K562 (cell line): ENCODE data around the gene METAP1D. TPM values are rescaled to one million over a fixed set of nuclear protein-coding genes. Genes with fewer than 3 reads are reported as not detected.

Source experiments
- ATAC-seq: fragments of 200-7000 bp; cut with Tn5 transposase; 3 replicates; pipeline ENCODE4 v1.9.1; 2020; ENCODE audit warnings: moderate library complexity
- BruUV-seq: library from RNA; stranded (reverse); fragments of 400-500 nt; replicated peaks from 2 replicates; lab custom pipeline; 2021; lab: Mats Ljungman, UMichigan
- CTCF ChIA-PET: fragments of 300-600 bp; formaldehyde crosslinking; extraction: SDS; loops from one replicate; lab custom pipeline; 2021; ENCODE audit warnings: low intra/inter-chr PET ratio; lab: Yijun Ruan, JAX
- POLR2A ChIA-PET: fragments of 300-600, 350-650 bp; sonication (Branson Sonifier 250); formaldehyde crosslinking; extraction: SDS; loops from one replicate; lab custom pipeline; 2021; ENCODE audit warnings: antibody characterized with exemption, inconsistent platforms; lab: Yijun Ruan, JAX
- DNase-seq, 4 experiments: peaks; one replicate each; pipeline versions ENCODE4 v3.0.0 to v3.0.0-alpha.2; 2011 to 2018; ENCODE audit warnings: low spot score in 3 of 4, mixed read lengths in 3 of 4; ENCODE audit errors: extremely low read depth in 1 of 4
- FAIRE-seq: peaks from 2 replicates; lab custom pipeline; 2011; peaks lifted over from hg19 to GRCh38; lab: Jason Lieb, UNC
- H2AFZ ChIP-seq: 2 replicates; pipeline ENCODE4 v1.6.0; 2011; ENCODE audit warnings: low read depth, low read length, control low read depth, inconsistent platforms
- H3K27ac ChIP-seq: fragments of 200-600 bp; 3 replicates; pipeline ENCODE4 v1.8.0; 2011; ENCODE audit warnings: low read depth, mild to moderate bottlenecking, control low read depth, inconsistent platforms, low read length, moderate library complexity, mixed read lengths; ENCODE audit errors: extremely low read depth
- H3K27me3 ChIP-seq, 2 experiments: fragments of 300-600 bp in 1 of 2; 2 replicates in 1 of 2; 3 replicates in 1 of 2; pipeline versions ENCODE4 v1.6.0 to v1.8.0; 2011; ENCODE audit warnings: inconsistent platforms in 2 of 2, low read length in 2 of 2, mild to moderate bottlenecking in 1 of 2, mixed read lengths in 1 of 2, moderate library complexity in 1 of 2; ENCODE audit not compliant: control insufficient read depth in 2 of 2, insufficient read depth in 2 of 2
- H3K36me3 ChIP-seq: fragments of 300-600 bp; 3 replicates; pipeline ENCODE4 v1.8.0; 2011; ENCODE audit warnings: mild to moderate bottlenecking, low read length, inconsistent platforms; ENCODE audit not compliant: control insufficient read depth, insufficient read depth
- H3K4me1 ChIP-seq, 2 experiments: fragments of 200-600 bp in 1 of 2; replicated peaks in 1 of 2; 2 replicates in 1 of 2; 3 replicates in 1 of 2; pipeline versions ENCODE4 v1.5.1 to v1.8.0; 2011; ENCODE audit warnings: inconsistent platforms in 2 of 2, low read length in 2 of 2, mild to moderate bottlenecking in 1 of 2, mixed read lengths in 1 of 2, moderate library complexity in 1 of 2; ENCODE audit not compliant: control insufficient read depth in 2 of 2, insufficient read depth in 2 of 2
- H3K4me2 ChIP-seq: 2 replicates; pipeline ENCODE4 v1.6.1; 2011; ENCODE audit warnings: low read length, control low read depth, inconsistent platforms, mixed read lengths; ENCODE audit not compliant: insufficient read depth
- H3K4me3 ChIP-seq: fragments of 200-600 bp; sonication (generic), shearing (Covaris generic); 2 replicates; pipeline ENCODE4 v1.5.1; 2016; ENCODE audit warnings: control low read depth, inconsistent platforms
- H3K79me2 ChIP-seq: fragments of 200-600 bp; 3 replicates; pipeline ENCODE4 v1.8.0; 2011; ENCODE audit warnings: low read length, inconsistent platforms; ENCODE audit not compliant: control insufficient read depth, insufficient read depth
- H3K9ac ChIP-seq, 2 experiments: 2 replicates each; pipeline versions ENCODE4 v1.6.0 to v1.6.1; 2011; ENCODE audit warnings: low read depth in 2 of 2, low read length in 2 of 2, control low read depth in 1 of 2, inconsistent platforms in 1 of 2, mild to moderate bottlenecking in 1 of 2, mixed read lengths in 1 of 2; ENCODE audit not compliant: insufficient read depth in 1 of 2
- H3K9me1 ChIP-seq: one replicate; pipeline ENCODE4 v1.6.0; 2011; ENCODE audit warnings: inconsistent platforms, mild to moderate bottlenecking, low read length, moderate library complexity; ENCODE audit not compliant: control insufficient read depth, insufficient read depth
- H3K9me3 ChIP-seq: replicated peaks from 2 replicates; pipeline ENCODE4 v1.5.1; 2011; ENCODE audit warnings: low read depth, low read length, inconsistent platforms; ENCODE audit not compliant: control insufficient read depth, insufficient read depth
- H4K20me1 ChIP-seq: replicated peaks from 2 replicates; pipeline ENCODE4 v1.6.1; 2011; ENCODE audit warnings: low read length, inconsistent platforms, mixed read lengths; ENCODE audit not compliant: control insufficient read depth, insufficient read depth
- ARID4B ChIP-seq: sonication (generic); formaldehyde crosslinking; IDR thresholded peaks from 2 replicates; pipeline ENCODE4 v1.8.0; 2022; ENCODE audit warnings: mild to moderate bottlenecking, missing genetic modification reagents
- FOXJ3 ChIP-seq: sonication (generic); formaldehyde crosslinking; IDR thresholded peaks from 2 replicates; pipeline ENCODE4 v1.4.0; 2020; ENCODE audit warnings: mild to moderate bottlenecking, missing genetic modification reagents
- GABPB2 ChIP-seq: fragments of 250-450 bp; sonication (Bioruptor Pico); conservative IDR thresholded peaks from 2 replicates; pipeline ENCODE4 v1.5.1; 2021; ENCODE audit warnings: mild to moderate bottlenecking
- HCFC1 ChIP-seq: IDR thresholded peaks from 2 replicates; pipeline ENCODE4 v1.6.1; 2012; ENCODE audit warnings: low read depth, low read length, improper control_type of control experiment
- MIER1 ChIP-seq: fragments of 450-650 bp; IDR thresholded peaks from 2 replicates; pipeline ENCODE4 v1.6.1; 2016; ENCODE audit warnings: antibody characterized with exemption, mild to moderate bottlenecking, low read depth
- MNT ChIP-seq, 2 experiments: fragments of 450-650 bp; conservative IDR thresholded peaks; 2 replicates each; pipeline ENCODE4 v1.6.1; 2017; ENCODE audit warnings: mild to moderate bottlenecking in 2 of 2, moderate library complexity in 2 of 2
- NRF1 ChIP-seq, 2 experiments: fragments of 450-650 bp; IDR thresholded peaks in 1 of 2; conservative IDR thresholded peaks in 1 of 2; 2 replicates each; pipeline ENCODE4 v1.6.1; 2014; ENCODE audit warnings: mild to moderate bottlenecking in 2 of 2
- PHF8 ChIP-seq: fragments of 200-600 bp; sonication (generic); IDR thresholded peaks from 2 replicates; pipeline ENCODE4 v1.6.1; 2012; ENCODE audit warnings: mixed run types, mild to moderate bottlenecking, inconsistent platforms, low read length, moderate library complexity, borderline replicate concordance
- WGBS: fragments of 100-300 bp; shearing (Covaris generic); methylation state at CpG from one replicate; pipeline ENCODE4 v1.1.6; 2016; ENCODE audit warnings: low coverage, mixed read lengths; ENCODE audit not compliant: insufficient coverage; ENCODE audit errors: missing lambda C conversion rate; 5-methylcytosine and 5-hydroxymethylcytosine counted together
- in situ Hi-C: fragments of 300-500 bp; cut with MboI; formaldehyde crosslinking; loops from 4 replicates; pipeline ENCODE4 v1.15.0; 2018; ENCODE audit warnings: inconsistent platforms, mixed read lengths
- intact Hi-C: fragments of 100-400 bp; cut with micrococcal nuclease; formaldehyde crosslinking; loops from 2 replicates; pipeline ENCODE4 v1.14.2; 2022
- polyA plus RNA-seq, 8 experiments: library from polyadenylated mRNA; depleted of rRNA in 4 of 8; stranded (reverse) in 5 of 8; unstranded in 3 of 8; fragments of >200 nt; fragmentation: Nextera tagmentation in 2 of 8; fragmentation: Illumina TruSeq in 1 of 8; extraction: Ambion mirVana in 2 of 8; extraction: Trizol in 1 of 8; gene quantifications; 2 replicates each; pipeline versions ENCODE4 v1.2.1 to v1.2.3, GENCODE V29; 2011 to 2014; ENCODE audit warnings: inconsistent platforms in 1 of 8, missing spikeins in 1 of 8
- total RNA-seq, 7 experiments: library from RNA; depleted of rRNA in 6 of 7; stranded (reverse); fragments of >200 nt in 6 of 7; fragmentation: Illumina TruSeq in 2 of 7; extraction: Trizol in 2 of 7; gene quantifications; 2 replicates each; pipeline versions ENCODE4 v1.2.1 to v1.2.3, GENCODE V29; 2011 to 2021; ENCODE audit warnings: low replicate concordance in 1 of 7

Gene METAP1D
- total and polyA plus RNA-seq, 9 of the 15 experiments (the other 6 are each of a cell fraction or from before 2014, with no cell fraction given), result 8.0 to 23.4 (median 15.7) TPM

- TF ChIP-seq PHF8, result no peak
Measured at GRCh38 chr2:171959998-171960397, 39.8 kb upstream of the METAP1D start (continued).

- H3K79me2 ChIP-seq, result peaks cover 16% of the 10 kb centered on the region; the same call in 2 of the 3 replicates
- intact Hi-C loops (no loop called here), in situ Hi-C loops (no loop called here)
- WGBS, result 74% methylated on average over 3 of the region's 3 CpGs
- no peaks in the 10 kb centered on the region for H4K20me1 ChIP-seq
- H3K4me3 ChIP-seq, result no peak overlapping the region
- FAIRE-seq (no peak), DNase-seq (no peak), ATAC-seq (no peak)
- H2AFZ ChIP-seq, result no peak overlapping the region
- no peak overlapping the region for H3K4me2 ChIP-seq
- no TSS peak for BruUV-seq
- ChIA-PET CTCF (no interaction called here), POLR2A (interaction anchor here (0.9 to 1.7 kb wide), 3 partner anchors 12 to 91 kb away, joined by 3 to 4 read pairs (median 3); no protein-coding TSS in a partner anchor)
- H3K36me3 ChIP-seq, result peaks cover 51% of the 10 kb centered on the region
- H3K9me3 ChIP-seq, result no peaks in the 10 kb centered on the region
- H3K4me1 ChIP-seq, result no peaks in the 10 kb centered on the region
- H3K27me3 ChIP-seq, result no peaks in the 10 kb centered on the region
- H3K27ac ChIP-seq, result no peak overlapping the region
- H3K9ac ChIP-seq, result no peak overlapping the region
- H3K9me1 ChIP-seq, result no peaks in the 10 kb centered on the region
- TF ChIP-seq HCFC1, result no peak
- TF ChIP-seq, all 486 proteins: peak for 0
Measured at GRCh38 chr2:171960570-171960969, 39.2 kb upstream of the METAP1D start.

- Histone ChIP-seq H3K27me3 (no peaks in the 10 kb centered on the region), H3K9ac (no peak overlapping the region), H4K20me1 (no peaks in the 10 kb centered on the region), H3K4me2 (no peak overlapping the region), H3K4me3 (no peak overlapping the region), H3K9me1 (no peaks in the 10 kb centered on the region), H3K79me2 (peaks cover 11% of the 10 kb centered on the region; the same call in 2 of the 3 replicates), H2AFZ (no peak overlapping the region), H3K36me3 (peaks cover 58% of the 10 kb centered on the region), H3K27ac (no peak overlapping the region), H3K4me1 (no peaks in the 10 kb centered on the region), H3K9me3 (no peaks in the 10 kb centered on the region)
- CTCF ChIA-PET, result no interaction called here
- no TSS peak for BruUV-seq
- DNase-seq (no peak), FAIRE-seq (no peak), ATAC-seq (no peak)
- in situ Hi-C loops (no loop called here), intact Hi-C loops (no loop called here)
- WGBS, result 100% methylated on average over 2 of the region's 2 CpGs
- POLR2A ChIA-PET, result interaction anchor here (1.2 kb wide), 1 partner anchor 40 kb away, joined by 3 read pairs; no protein-coding TSS in a partner anchor
- no peak for TF ChIP-seq GABPB2 (CRISPR knock-in tag)
- no peak for TF ChIP-seq ARID4B (CRISPR knock-in tag)
- no peak for TF ChIP-seq MIER1
- no peak for TF ChIP-seq MNT (conservative IDR thresholded peaks at IDR 0.05)
- no peak for TF ChIP-seq FOXJ3 (CRISPR knock-in tag)
- TF ChIP-seq NRF1 (conservative IDR thresholded peaks at IDR 0.05 in 1 of 2, IDR thresholded peaks at IDR 0.05 in 1 of 2), result no peak
Measured at GRCh38 chr2:171963198-171963597, 36.6 kb upstream of the METAP1D start.
